Kidney epithelial cell (primary cell): ENCODE measurements around the gene DUSP28. TPM values are rescaled to one million over a fixed set of nuclear protein-coding genes. Genes with fewer than 3 reads are reported as not detected.

Experiments
- DNase-seq: peaks from one replicate; pipeline ENCODE4 v3.0.0-alpha.2; 2010; ENCODE audit warnings: low read depth
- H3K27me3 ChIP-seq: 2 replicates; pipeline ENCODE4 v1.6.0; 2011; ENCODE audit warnings: low read length; ENCODE audit not compliant: control insufficient read depth, insufficient read depth
- H3K36me3 ChIP-seq: 2 replicates; pipeline ENCODE4 v1.5.1; 2011; ENCODE audit warnings: low read length; ENCODE audit not compliant: control insufficient read depth, insufficient read depth
- H3K4me3 ChIP-seq: 2 replicates; pipeline ENCODE4 v1.5.1; 2011; ENCODE audit warnings: low read depth, mild to moderate bottlenecking, control low read depth, low read length
- CTCF ChIP-seq: IDR thresholded peaks from 2 replicates; pipeline ENCODE4 v1.5.1; 2011; ENCODE audit warnings: mild to moderate bottlenecking, moderate library complexity, low read length, control low read depth, inconsistent platforms; ENCODE audit not compliant: insufficient read depth, poor library complexity, severe bottlenecking
- total RNA-seq: library from RNA; depleted of rRNA; stranded (reverse); fragments of >200 nt; gene quantifications from 2 replicates; pipeline ENCODE4 v1.2.3, GENCODE V29; 2015

The DUSP28 gene
- total RNA-seq, 1 donor from 2014 or later: 7.6 TPM

GRCh38 chr2:240565333-240566202 is 5.4 kb downstream of the DUSP28 start:
- Histone ChIP-seq H3K36me3 (no peaks in the 10 kb centered on the region), H3K27me3 (no peaks in the 10 kb centered on the region), H3K4me3 (no peak overlapping the region)
- no peak for TF ChIP-seq CTCF
- no peak for DNase-seq

- DNase-seq: no peak
- TF ChIP-seq CTCF: peak; percentile 69
- peak overlapping the region; percentile 24 for H3K4me3 ChIP-seq
- H3K27me3 ChIP-seq: no peaks in the 10 kb centered on the region
- no peaks in the 10 kb centered on the region for H3K36me3 ChIP-seq
Observed at GRCh38 chr2:240566203-240567136, 6.3 kb downstream of the DUSP28 start.

GRCh38 chr2:240567137-240567871 is 7.1 kb downstream of the DUSP28 start:
- no peaks in the 10 kb centered on the region for H3K36me3 ChIP-seq
- no peak for TF ChIP-seq CTCF
- no peak for DNase-seq
- H3K4me3 ChIP-seq: peak overlapping the region; percentile 56
- H3K27me3 ChIP-seq: no peaks in the 10 kb centered on the region

- Histone ChIP-seq H3K4me3 (peak within 1 kb of the TSS; percentile 56), H3K36me3 (no peaks in the 10 kb centered on the region), H3K27me3 (no peaks in the 10 kb centered on the region)
- no peak for DNase-seq
- no peak for TF ChIP-seq CTCF
Observed at GRCh38 chr2:240567872-240568677, 7.9 kb downstream of the DUSP28 start, which contains the start of gene RNPEPL1. RNPEPL1 (plus strand) TSS chr2:240568484; CDS start chr2:240568587, 103 bp downstream.
